Panc1 (cell line): ENCODE measurements around the gene SH2D1A. TPM values are rescaled to one million over a fixed set of nuclear protein-coding genes. Genes with fewer than 3 reads are reported as not detected.

Experiments
- ATAC-seq: fragments of 200-7000 bp; cut with Tn5 transposase; 2 replicates; pipeline ENCODE4 v1.9.1; 2020; ENCODE audit warnings: mild to moderate bottlenecking, moderate library complexity
- BruUV-seq: library from RNA; stranded (reverse); fragments of 400-500 nt; replicated peaks from 2 replicates; lab custom pipeline; 2021; lab: Mats Ljungman, UMichigan
- CTCF ChIA-PET: fragments of 300-600 bp; sonication (Branson Sonifier 250); formaldehyde crosslinking; loops from one replicate; lab custom pipeline; 2022; ENCODE audit warnings: antibody characterized with exemption; lab: Charles Lee
- POLR2A ChIA-PET: fragments of 300-600 bp; sonication (Branson Sonifier 250); formaldehyde crosslinking; loops from one replicate; lab custom pipeline; 2022; ENCODE audit warnings: antibody characterized with exemption; lab: Charles Lee
- DNase-seq: peaks from one replicate; pipeline ENCODE4 v3.0.0-alpha.2; 2010; ENCODE audit warnings: low read depth, low spot score
- H3K27ac ChIP-seq: 2 replicates; pipeline ENCODE4 v1.5.1; 2011; ENCODE audit warnings: mild to moderate bottlenecking, low read length, inconsistent platforms
- H3K27me3 ChIP-seq: fragments of 200-500 bp; sonication (Bioruptor generic); 2 replicates; pipeline ENCODE4 v1.6.0; 2014; ENCODE audit warnings: low read length, inconsistent platforms; ENCODE audit not compliant: control insufficient read depth, insufficient read depth
- H3K36me3 ChIP-seq: fragments of 200-500 bp; sonication (Bioruptor generic); 2 replicates; pipeline ENCODE4 v1.5.1; 2014; ENCODE audit warnings: inconsistent platforms, mild to moderate bottlenecking, low read length, moderate library complexity; ENCODE audit not compliant: control insufficient read depth, insufficient read depth
- H3K4me1 ChIP-seq: 2 replicates; pipeline ENCODE4 v1.5.1; 2011; ENCODE audit warnings: inconsistent platforms, mild to moderate bottlenecking, low read length, moderate library complexity; ENCODE audit not compliant: control insufficient read depth, insufficient read depth
- H3K4me3 ChIP-seq, 2 experiments: 2 replicates each; pipeline ENCODE4 v1.5.1; 2011 to 2012; ENCODE audit warnings: low read depth in 2 of 2, low read length in 2 of 2, mild to moderate bottlenecking in 2 of 2, inconsistent platforms in 1 of 2, moderate library complexity in 1 of 2
- H3K9me3 ChIP-seq: fragments of 200-500 bp; sonication (Bioruptor generic); 2 replicates; pipeline ENCODE4 v1.5.1; 2014; ENCODE audit warnings: low read depth, mild to moderate bottlenecking, inconsistent platforms, low read length, moderate library complexity; ENCODE audit not compliant: control insufficient read depth, insufficient read depth
- CTCF ChIP-seq: fragments of 450-650 bp; IDR thresholded peaks from 2 replicates; pipeline ENCODE4 v1.5.1; 2017; ENCODE audit warnings: mild to moderate bottlenecking
- POLR2AphosphoS5 ChIP-seq: IDR thresholded peaks from 2 replicates; pipeline ENCODE4 v1.6.1; 2012; ENCODE audit warnings: mild to moderate bottlenecking, low read depth, low read length, moderate library complexity
- REST ChIP-seq, 2 experiments: IDR thresholded peaks; 2 replicates each; pipeline ENCODE4 v1.6.1; 2011 to 2012; ENCODE audit warnings: low read depth in 2 of 2, control low read depth in 1 of 2, low read length in 1 of 2, mild to moderate bottlenecking in 1 of 2, moderate library complexity in 1 of 2; ENCODE audit not compliant: insufficient read depth in 1 of 2
- SIN3A ChIP-seq: IDR thresholded peaks from 2 replicates; pipeline ENCODE4 v1.6.1; 2012; ENCODE audit warnings: low read depth, mild to moderate bottlenecking, low read length, moderate library complexity, borderline replicate concordance; ENCODE audit not compliant: insufficient read depth
- TCF7L2 ChIP-seq: IDR thresholded peaks from 2 replicates; pipeline ENCODE4 v1.6.1; 2011; ENCODE audit warnings: mild to moderate bottlenecking, low read depth, low read length, inconsistent platforms
- in situ Hi-C: cut with HindIII; loops from 2 replicates; pipeline ENCODE4 v1.10.0; 2016; ENCODE audit warnings: low sequenced_read_pairs, low pct_unique_long_range_greater_than_20kb
- intact Hi-C: fragments of 100-400 bp; cut with micrococcal nuclease; formaldehyde crosslinking; loops from one replicate; pipeline ENCODE4 v1.10.0; 2022; ENCODE audit not compliant: unreplicated experiment
- total RNA-seq: library from RNA; stranded (reverse); gene quantifications from one replicate; pipeline ENCODE4 v1.2.1, GENCODE V29; 2021; ENCODE audit not compliant: unreplicated experiment

The SH2D1A gene
- total RNA-seq, 1 experiment from 2014 or later, result 0.21 TPM

GRCh38 chrX:124337916-124338315 is 8.4 kb upstream of the SH2D1A start:
- no TSS peak for BruUV-seq
- in situ Hi-C loops (no loop called here), intact Hi-C loops (no loop called here)
- Histone ChIP-seq H3K9me3 (no peaks in the 10 kb centered on the region), H3K36me3 (no peaks in the 10 kb centered on the region), H3K4me3 (no peak overlapping the region), H3K4me1 (no peaks in the 10 kb centered on the region), H3K27ac (no peak overlapping the region), H3K27me3 (no peaks in the 10 kb centered on the region)
- DNase-seq, result no peak
- ATAC-seq, result no peak
- ChIA-PET POLR2A (no interaction called here), CTCF (no interaction called here)
- no peak for TF ChIP-seq SIN3A
- TF ChIP-seq CTCF, result no peak
- no peak for TF ChIP-seq POLR2AphosphoS5
- no peak for TF ChIP-seq TCF7L2
- no peak for TF ChIP-seq REST (IDR thresholded peaks at IDR 0.05; ENCODE audit: insufficient read depth in 1 of 2, low read depth in 2 of 2, low read length in 1 of 2)

DNA sequence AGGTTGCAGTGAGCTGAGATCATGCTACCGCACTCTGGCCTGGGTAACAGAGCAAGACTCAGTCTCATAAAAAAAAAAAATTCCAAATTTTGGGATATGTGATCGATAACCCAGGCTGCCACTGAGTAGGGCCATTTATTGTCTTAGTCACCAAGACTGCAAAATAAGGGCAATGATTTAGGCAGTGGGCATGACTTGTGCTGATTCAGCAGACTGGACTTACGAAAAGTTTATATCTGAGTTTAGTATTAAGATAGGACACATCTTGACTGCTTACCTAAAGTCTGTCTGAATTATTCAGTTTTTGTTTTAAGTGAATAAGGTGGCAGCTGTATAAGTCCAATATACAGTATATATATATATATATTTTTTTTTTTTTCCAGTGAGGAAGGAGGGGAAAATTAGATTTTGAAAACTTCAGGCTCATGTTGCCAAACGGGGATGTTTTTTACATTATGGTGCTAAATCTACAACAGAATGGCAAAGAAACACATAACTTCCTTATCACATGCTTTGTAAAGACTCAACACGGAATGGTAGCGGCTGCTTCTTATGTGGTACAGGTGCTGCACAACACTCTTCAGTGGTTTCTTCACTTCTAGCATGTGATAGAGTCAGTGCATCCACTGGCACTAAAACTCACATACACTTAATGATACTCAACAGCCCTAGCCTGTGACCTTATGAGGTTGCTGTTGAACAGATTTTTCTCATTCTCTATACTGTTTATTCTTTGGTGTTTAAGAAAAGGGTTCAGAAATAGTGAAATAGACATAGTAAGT is 7.4 kb upstream of the SH2D1A start:
- in situ Hi-C loops (no loop called here), intact Hi-C loops (no loop called here)
- ChIA-PET POLR2A (no interaction called here), CTCF (no interaction called here)
- TF ChIP-seq CTCF (no peak), POLR2AphosphoS5 (no peak), SIN3A (no peak), REST (IDR thresholded peaks at IDR 0.05; ENCODE audit: insufficient read depth in 1 of 2, low read depth in 2 of 2, low read length in 1 of 2) (no peak), TCF7L2 (no peak)
- no peaks in the 10 kb centered on the region for H3K36me3 ChIP-seq
- H3K27me3 ChIP-seq, result no peaks in the 10 kb centered on the region
- H3K4me1 ChIP-seq, result no peaks in the 10 kb centered on the region
- no peak for ATAC-seq
- no peaks in the 10 kb centered on the region for H3K9me3 ChIP-seq
- no peak for DNase-seq
- H3K27ac ChIP-seq, result no peak overlapping the region
- no TSS peak for BruUV-seq
- no peak overlapping the region for H3K4me3 ChIP-seq
